HepG2 (cell line): Measurements from ENCODE around the gene PRDM15. TPM values are rescaled to one million over a fixed set of nuclear protein-coding genes. Genes with fewer than 3 reads are reported as not detected.

Experiments used
- ATAC-seq: fragments of 200-7000 bp; cut with Tn5 transposase; 3 replicates; pipeline ENCODE4 v1.9.1; 2020; ENCODE audit warnings: mild to moderate bottlenecking, moderate library complexity
- BruUV-seq: library from RNA; stranded (reverse); fragments of 400-500 nt; replicated peaks from 2 replicates; lab custom pipeline; 2021; lab: Mats Ljungman, UMichigan
- CTCF ChIA-PET: fragments of 300-600 bp; formaldehyde crosslinking; extraction: SDS; loops from one replicate; lab custom pipeline; 2021; ENCODE audit warnings: low total read pairs, inconsistent platforms, low intra/inter-chr PET ratio; lab: Yijun Ruan, JAX
- POLR2A ChIA-PET: fragments of 350-600 bp; sonication (Branson Sonifier 250); formaldehyde crosslinking; loops from one replicate; lab custom pipeline; 2020; ENCODE audit warnings: antibody characterized with exemption, inconsistent platforms; lab: Yijun Ruan, JAX
- DNase-seq: peaks from one replicate; pipeline ENCODE4 v3.0.0-alpha.2; 2015; ENCODE audit warnings: low spot score
- FAIRE-seq: peaks from 3 replicates; lab custom pipeline; 2011; peaks lifted over from hg19 to GRCh38; lab: Jason Lieb, UNC
- H2AFZ ChIP-seq: one replicate; pipeline ENCODE4 v1.6.1; 2011; ENCODE audit warnings: low read length, inconsistent platforms
- H3K27ac ChIP-seq: fragments of 300-600 bp; 3 replicates; pipeline ENCODE4 v1.8.0; 2011; ENCODE audit warnings: mixed run types, mild to moderate bottlenecking, mixed read lengths, low read length, inconsistent platforms; ENCODE audit not compliant: insufficient read depth; ENCODE audit errors: extremely low read length
- H3K27me3 ChIP-seq, 2 experiments: fragments of 200-600 bp in 1 of 2; 2 replicates in 1 of 2; 3 replicates in 1 of 2; pipeline versions ENCODE4 v1.6.0 to v1.8.0; 2011; ENCODE audit warnings: low read length in 2 of 2, mild to moderate bottlenecking in 2 of 2, moderate library complexity in 2 of 2, inconsistent platforms in 1 of 2; ENCODE audit not compliant: insufficient read depth in 2 of 2, control insufficient read depth in 1 of 2
- H3K36me3 ChIP-seq, 2 experiments: fragments of 200-600 bp in 1 of 2; replicated peaks in 1 of 2; 2 replicates in 1 of 2; 3 replicates in 1 of 2; pipeline versions ENCODE4 v1.5.1 to v1.8.0; 2011; ENCODE audit warnings: low read length in 2 of 2, inconsistent platforms in 1 of 2; ENCODE audit not compliant: insufficient read depth in 2 of 2, control insufficient read depth in 1 of 2
- H3K4me1 ChIP-seq: 2 replicates; pipeline ENCODE4 v1.5.1; 2012; ENCODE audit warnings: low read length, inconsistent platforms; ENCODE audit not compliant: insufficient read depth
- H3K4me2 ChIP-seq: 2 replicates; pipeline ENCODE4 v1.6.0; 2011; ENCODE audit warnings: low read depth, low read length, inconsistent platforms
- H3K4me3 ChIP-seq, 3 experiments: fragments of 200-600 bp in 1 of 3; sonication (generic), shearing (Covaris generic) in 1 of 3; replicated peaks in 1 of 3; 2 replicates each; pipeline ENCODE4 v1.5.1; 2011 to 2016; ENCODE audit warnings: low read length in 3 of 3, inconsistent platforms in 2 of 3, low read depth in 2 of 3, mild to moderate bottlenecking in 2 of 3, control low read depth in 1 of 3, mixed read lengths in 1 of 3; ENCODE audit not compliant: insufficient read depth in 1 of 3
- H3K79me2 ChIP-seq: one replicate; pipeline ENCODE4 v1.6.1; 2011; ENCODE audit warnings: low read length, inconsistent platforms; ENCODE audit not compliant: insufficient read depth
- H3K9ac ChIP-seq: 2 replicates; pipeline ENCODE4 v1.6.0; 2011; ENCODE audit warnings: mild to moderate bottlenecking, low read depth, low read length, inconsistent platforms; ENCODE audit not compliant: insufficient read depth
- H3K9me3 ChIP-seq: 2 replicates; pipeline ENCODE4 v1.5.1; 2012; ENCODE audit warnings: mild to moderate bottlenecking, low read length
- H4K20me1 ChIP-seq: 2 replicates; pipeline ENCODE4 v1.6.0; 2011; ENCODE audit warnings: inconsistent platforms, mild to moderate bottlenecking, low read length, moderate library complexity; ENCODE audit not compliant: insufficient read depth
- GABPA ChIP-seq, 2 experiments: IDR thresholded peaks; 2 replicates each; pipeline ENCODE4 v1.6.1; 2011 to 2016; ENCODE audit warnings: low read depth in 2 of 2, low read length in 1 of 2, missing biosample characterization in 1 of 2, missing genetic modification characterization in 1 of 2
- NFYB ChIP-seq: sonication (generic); formaldehyde crosslinking; IDR thresholded peaks from 2 replicates; pipeline ENCODE4 v1.4.0; 2020; ENCODE audit warnings: missing genetic modification reagents
- ONECUT2 ChIP-seq: sonication (generic); formaldehyde crosslinking; IDR thresholded peaks from 2 replicates; pipeline ENCODE4 v1.4.0; 2020; ENCODE audit warnings: missing genetic modification reagents
- ZNF326 ChIP-seq: sonication (generic); formaldehyde crosslinking; IDR thresholded peaks from 2 replicates; pipeline ENCODE4 v1.4.0; 2020; ENCODE audit warnings: missing genetic modification reagents, borderline replicate concordance
- ZNF556 ChIP-seq: sonication (generic); formaldehyde crosslinking; IDR thresholded peaks from 2 replicates; pipeline ENCODE4 v1.4.0; 2020; ENCODE audit warnings: mild to moderate bottlenecking, missing genetic modification reagents, borderline replicate concordance
- ZNF724P ChIP-seq: sonication (generic); formaldehyde crosslinking; IDR thresholded peaks from 2 replicates; pipeline ENCODE4 v1.8.0; 2022; ENCODE audit warnings: missing genetic modification reagents, borderline replicate concordance
- ZSCAN25 ChIP-seq: sonication (generic); formaldehyde crosslinking; IDR thresholded peaks from 2 replicates; pipeline ENCODE4 v1.8.0; 2022; ENCODE audit warnings: mild to moderate bottlenecking, missing genetic modification reagents
- ZSCAN31 ChIP-seq: sonication (generic); formaldehyde crosslinking; IDR thresholded peaks from 2 replicates; pipeline ENCODE4 v1.5.0; 2020; ENCODE audit warnings: low read depth, mild to moderate bottlenecking, missing genetic modification reagents
- ZSCAN5A ChIP-seq: sonication (generic); formaldehyde crosslinking; IDR thresholded peaks from 2 replicates; pipeline ENCODE4 v1.8.0; 2022; ENCODE audit warnings: mild to moderate bottlenecking, missing genetic modification reagents, borderline replicate concordance
- WGBS: methylation state at CpG from one replicate; pipeline ENCODE4 v1.1.6; 2017; ENCODE audit warnings: low lambda C conversion rate; 5-methylcytosine and 5-hydroxymethylcytosine counted together
- in situ Hi-C: cut with HindIII; loops from 2 replicates; pipeline ENCODE4 v1.10.0; 2017; ENCODE audit warnings: low pct_unique_long_range_greater_than_20kb; ENCODE audit not compliant: extremely low pct_ligation_motif_present
- intact Hi-C: fragments of 100-400 bp; cut with micrococcal nuclease; formaldehyde crosslinking; loops from one replicate; pipeline ENCODE4 v1.10.0; 2022; ENCODE audit not compliant: unreplicated experiment
- polyA plus RNA-seq, 8 experiments: library from polyadenylated mRNA; depleted of rRNA in 3 of 8; stranded (reverse) in 7 of 8; unstranded in 1 of 8; fragments of >200 nt; fragmentation: Illumina TruSeq in 4 of 8; extraction: Trizol in 4 of 8; gene quantifications; 2 replicates each; pipeline versions ENCODE4 v1.2.1 to v1.2.3, GENCODE V29; 2011 to 2016; ENCODE audit warnings: low read depth in 4 of 8, missing spikeins in 1 of 8, mixed read lengths in 1 of 8; ENCODE audit not compliant: insufficient read depth in 1 of 8
- total RNA-seq, 5 experiments: library from RNA; depleted of rRNA; stranded (reverse); fragments of >200 nt; fragmentation: Illumina TruSeq; extraction: Trizol; gene quantifications; 2 replicates each; pipeline ENCODE4 v1.2.3, GENCODE V29; 2016; ENCODE audit warnings: low read depth in 1 of 5
- TF ChIP-seq, protein P1 (sequence below): sonication (generic); formaldehyde crosslinking; IDR thresholded peaks from 2 replicates; pipeline ENCODE4 v1.4.0; 2020; ENCODE audit warnings: missing genetic modification reagents
- TF ChIP-seq, protein P2 (sequence below): sonication (generic); formaldehyde crosslinking; IDR thresholded peaks from 2 replicates; pipeline ENCODE4 v1.5.0; 2020; ENCODE audit warnings: missing genetic modification reagents

The PRDM15 gene
- total and polyA plus RNA-seq, 2 of the 13 experiments (the other 11 are each of a cell fraction or from before 2014, with no cell fraction given): 4.0 to 6.9 TPM

- no peak for TF ChIP-seq ZNF556
- TF ChIP-seq GABPA (IDR thresholded peaks at IDR 0.05; ENCODE audit: low read depth, low read length): no peak
- TF ChIP-seq GABPA (CRISPR knock-in tag; IDR thresholded peaks at IDR 0.05; ENCODE audit: low read depth): no peak
- no peak for TF ChIP-seq ZSCAN5A (CRISPR knock-in tag)
- TF ChIP-seq, protein P1, sequence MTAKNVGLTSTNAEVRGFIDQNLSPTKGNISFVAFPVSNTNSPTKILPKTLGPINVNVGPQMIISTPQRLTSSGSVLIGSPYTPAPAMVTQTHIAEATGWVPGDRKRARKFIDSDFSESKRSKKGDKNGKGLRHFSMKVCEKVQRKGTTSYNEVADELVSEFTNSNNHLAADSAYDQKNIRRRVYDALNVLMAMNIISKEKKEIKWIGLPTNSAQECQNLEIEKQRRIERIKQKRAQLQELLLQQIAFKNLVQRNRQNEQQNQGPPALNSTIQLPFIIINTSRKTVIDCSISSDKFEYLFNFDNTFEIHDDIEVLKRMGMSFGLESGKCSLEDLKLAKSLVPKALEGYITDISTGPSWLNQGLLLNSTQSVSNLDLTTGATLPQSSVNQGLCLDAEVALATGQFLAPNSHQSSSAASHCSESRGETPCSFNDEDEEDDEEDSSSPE (CRISPR knock-in tag): no peak
- no peak for TF ChIP-seq ZSCAN31 (CRISPR knock-in tag)
- TF ChIP-seq, protein P2, sequence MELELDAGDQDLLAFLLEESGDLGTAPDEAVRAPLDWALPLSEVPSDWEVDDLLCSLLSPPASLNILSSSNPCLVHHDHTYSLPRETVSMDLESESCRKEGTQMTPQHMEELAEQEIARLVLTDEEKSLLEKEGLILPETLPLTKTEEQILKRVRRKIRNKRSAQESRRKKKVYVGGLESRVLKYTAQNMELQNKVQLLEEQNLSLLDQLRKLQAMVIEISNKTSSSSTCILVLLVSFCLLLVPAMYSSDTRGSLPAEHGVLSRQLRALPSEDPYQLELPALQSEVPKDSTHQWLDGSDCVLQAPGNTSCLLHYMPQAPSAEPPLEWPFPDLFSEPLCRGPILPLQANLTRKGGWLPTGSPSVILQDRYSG (CRISPR knock-in tag): no peak
Measured at GRCh38 chr21:41799763-41800162, 79.4 kb downstream of the PRDM15 start (continued).

DNA sequence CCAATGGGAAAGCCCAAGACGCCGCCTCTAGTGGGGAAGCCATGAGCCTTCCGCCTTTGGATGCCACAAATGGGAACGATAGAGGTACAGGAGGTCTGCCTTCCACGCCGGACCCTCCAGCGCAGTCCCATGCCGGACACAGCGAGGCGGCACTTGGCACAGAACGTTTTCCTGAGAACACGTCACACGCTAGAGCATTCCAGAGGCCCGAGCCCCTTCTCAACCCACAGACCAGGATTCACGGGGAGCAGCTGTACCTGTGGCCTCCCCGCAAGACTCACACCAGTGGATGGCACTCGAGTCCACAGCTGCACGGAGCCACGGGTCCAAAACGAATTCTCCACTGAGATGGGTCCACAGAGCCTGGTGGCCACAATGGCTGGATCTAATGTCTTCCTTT lies 80.8 kb downstream of the PRDM15 start:
- ChIA-PET POLR2A (no interaction called here), CTCF (no interaction called here)
- H3K9me3 ChIP-seq: no peaks in the 10 kb centered on the region
- peaks cover 11 to 31% of the 10 kb centered on the region in 2 experiments; a peak in 4 of 5 replicates for H3K36me3 ChIP-seq
- H3K79me2 ChIP-seq: no peaks in the 10 kb centered on the region
- H4K20me1 ChIP-seq: no peaks in the 10 kb centered on the region
- no peak overlapping the region for H3K27ac ChIP-seq
- intact Hi-C loops (no loop called here), in situ Hi-C loops (no loop called here)
- no peak overlapping the region for H3K9ac ChIP-seq
- H2AFZ ChIP-seq: no peak overlapping the region
- 89% methylated on average over 13 of the region's 20 CpGs for WGBS
- ATAC-seq (no peak), FAIRE-seq (no peak), DNase-seq (no peak)
- TF ChIP-seq NFYB (CRISPR knock-in tag) (no peak), ZNF326 (CRISPR knock-in tag) (no peak), ONECUT2 (CRISPR knock-in tag) (no peak), ZSCAN25 (CRISPR knock-in tag) (no peak), ZNF724P (CRISPR knock-in tag) (no peak)
- no peak overlapping the region for H3K4me2 ChIP-seq
- no TSS peak for BruUV-seq
- H3K4me3 ChIP-seq: no peak overlapping the region
- H3K27me3 ChIP-seq: no peaks in the 10 kb centered on the region
- no peaks in the 10 kb centered on the region for H3K4me1 ChIP-seq
